ENCODE results near the gene RAB38. TPM values are rescaled to one million over a fixed set of nuclear protein-coding genes. Genes with fewer than 3 reads are reported as not detected.

The RAB38 gene
- total RNA-seq, 2 donors from 2014 or later, result 6.3 to 13.8 TPM

GRCh38 chr11:88115828-88116755 lies 59.2 kb downstream of the RAB38 start:
- no peak for DNase-seq
- Mint-ChIP-seq H3K4me3 (no peak overlapping the region), H3K27me3 (ENCODE audit: low read depth) (no peaks in the 10 kb centered on the region), H3K36me3 (ENCODE audit: insufficient read depth in 2 of 2) (no peaks in the 10 kb centered on the region), H3K9me3 (no peaks in the 10 kb centered on the region), H3K4me1 (ENCODE audit: low read depth) (no peaks in the 10 kb centered on the region), H3K27ac (no peak overlapping the region)
- ATAC-seq (replicated peaks in 1 of 2), result no peak

- Mint-ChIP-seq H3K4me3 (no peak overlapping the region), H3K9me3 (peaks cover 0 to 4% of the 10 kb centered on the region in 2 donors), H3K27ac (no peak overlapping the region), H3K27me3 (ENCODE audit: low read depth) (no peaks in the 10 kb centered on the region), H3K36me3 (ENCODE audit: insufficient read depth in 2 of 2) (peaks cover 0 to under 1% of the 10 kb centered on the region in 2 donors), H3K4me1 (ENCODE audit: low read depth) (no peaks in the 10 kb centered on the region)
- ATAC-seq (replicated peaks in 1 of 2) (no peak), DNase-seq (no peak)
Observed at GRCh38 chr11:88114486-88115045, 60.7 kb downstream of the RAB38 start.

- H3K9me3 Mint-ChIP-seq, result peaks cover 2 to 8% of the 10 kb centered on the region in 2 donors
- H3K4me3 Mint-ChIP-seq, result no peak overlapping the region
- no peak overlapping the region for H3K27ac Mint-ChIP-seq
- peaks cover 2 to 3% of the 10 kb centered on the region in 2 donors for H3K36me3 Mint-ChIP-seq (ENCODE audit: insufficient read depth in 2 of 2)
- H3K27me3 Mint-ChIP-seq (ENCODE audit: low read depth), result peaks cover 14% of the 10 kb centered on the region
- ATAC-seq (replicated peaks in 1 of 2) (no peak), DNase-seq (no peak)
- H3K4me1 Mint-ChIP-seq (ENCODE audit: low read depth), result no peaks in the 10 kb centered on the region
Observed at GRCh38 chr11:88106666-88107065, 68.6 kb downstream of the RAB38 start.

GRCh38 chr11:88105951-88106350 lies 69.3 kb downstream of the RAB38 start:
- Mint-ChIP-seq H3K27ac (no peak overlapping the region), H3K4me1 (ENCODE audit: low read depth) (no peaks in the 10 kb centered on the region), H3K27me3 (ENCODE audit: low read depth) (peaks cover 14% of the 10 kb centered on the region), H3K36me3 (ENCODE audit: insufficient read depth in 2 of 2) (peaks cover 2 to 3% of the 10 kb centered on the region in 2 donors), H3K9me3 (peaks cover 2 to 8% of the 10 kb centered on the region in 2 donors), H3K4me3 (no peak overlapping the region)
- ATAC-seq (replicated peaks in 1 of 2) (no peak), DNase-seq (no peak)

GRCh38 chr11:88105526-88105925 lies 69.7 kb downstream of the RAB38 start:
- Mint-ChIP-seq H3K4me1 (ENCODE audit: low read depth) (no peaks in the 10 kb centered on the region), H3K27me3 (ENCODE audit: low read depth) (peaks cover 14% of the 10 kb centered on the region), H3K4me3 (no peak overlapping the region), H3K36me3 (ENCODE audit: insufficient read depth in 2 of 2) (peaks cover 2 to 3% of the 10 kb centered on the region in 2 donors), H3K9me3 (peaks cover 2 to 8% of the 10 kb centered on the region in 2 donors), H3K27ac (no peak overlapping the region)
- no peak for ATAC-seq (replicated peaks in 1 of 2)
- DNase-seq, result no peak

GRCh38 chr11:88104408-88104807 lies 70.8 kb downstream of the RAB38 start:
- Mint-ChIP-seq H3K27ac (peak overlapping the region; percentile 76), H3K4me1 (ENCODE audit: low read depth) (no peaks in the 10 kb centered on the region), H3K27me3 (ENCODE audit: low read depth) (peaks cover 14% of the 10 kb centered on the region), H3K9me3 (peaks cover 2 to 4% of the 10 kb centered on the region in 2 donors), H3K4me3 (no peak overlapping the region), H3K36me3 (ENCODE audit: insufficient read depth in 2 of 2) (peaks cover under 1 to 3% of the 10 kb centered on the region in 2 donors)
- ATAC-seq (replicated peaks in 1 of 2) (no peak), DNase-seq (no peak)

- Mint-ChIP-seq H3K4me3 (no peak overlapping the region), H3K36me3 (ENCODE audit: insufficient read depth in 2 of 2) (peaks cover 0 to 3% of the 10 kb centered on the region in 2 donors), H3K27me3 (ENCODE audit: low read depth) (peaks cover 14% of the 10 kb centered on the region), H3K27ac (no peak overlapping the region), H3K4me1 (ENCODE audit: low read depth) (no peaks in the 10 kb centered on the region), H3K9me3 (peaks cover 2 to 3% of the 10 kb centered on the region in 2 donors)
- ATAC-seq (replicated peaks in 1 of 2), result peak; percentile 83 to 85
- DNase-seq, result peak; percentile 41 to 45
Observed at GRCh38 chr11:88103337-88104206, 71.7 kb downstream of the RAB38 start.

GRCh38 chr11:88102598-88102934 lies 72.7 kb downstream of the RAB38 start:
- no peaks in the 10 kb centered on the region for H3K9me3 Mint-ChIP-seq
- DNase-seq (no peak), ATAC-seq (replicated peaks in 1 of 2) (no peak)
- H3K4me1 Mint-ChIP-seq (ENCODE audit: low read depth), result no peaks in the 10 kb centered on the region
- no peaks in the 10 kb centered on the region for H3K36me3 Mint-ChIP-seq (ENCODE audit: insufficient read depth in 2 of 2)
- peaks cover 14% of the 10 kb centered on the region for H3K27me3 Mint-ChIP-seq (ENCODE audit: low read depth)
- no peak overlapping the region for H3K4me3 Mint-ChIP-seq
- H3K27ac Mint-ChIP-seq, result no peak overlapping the region

- no peak overlapping the region for H3K4me3 Mint-ChIP-seq
- H3K9me3 Mint-ChIP-seq, result no peaks in the 10 kb centered on the region
- no peaks in the 10 kb centered on the region for H3K36me3 Mint-ChIP-seq (ENCODE audit: insufficient read depth in 2 of 2)
- H3K27ac Mint-ChIP-seq, result no peak overlapping the region
- no peak for ATAC-seq (replicated peaks in 1 of 2)
- H3K4me1 Mint-ChIP-seq (ENCODE audit: low read depth), result no peaks in the 10 kb centered on the region
- no peak for DNase-seq
- H3K27me3 Mint-ChIP-seq (ENCODE audit: low read depth), result peaks cover 14% of the 10 kb centered on the region
Observed at GRCh38 chr11:88101881-88102597, 73.2 kb downstream of the RAB38 start.

- Mint-ChIP-seq H3K4me3 (no peak overlapping the region), H3K4me1 (ENCODE audit: low read depth) (no peaks in the 10 kb centered on the region), H3K27me3 (ENCODE audit: low read depth) (peaks cover 14% of the 10 kb centered on the region), H3K27ac (no peak overlapping the region), H3K36me3 (ENCODE audit: insufficient read depth in 2 of 2) (no peaks in the 10 kb centered on the region), H3K9me3 (no peaks in the 10 kb centered on the region)
- DNase-seq (no peak), ATAC-seq (replicated peaks in 1 of 2) (no peak)
Observed at GRCh38 chr11:88100151-88100550, 75.1 kb downstream of the RAB38 start.

- Mint-ChIP-seq H3K36me3 (ENCODE audit: insufficient read depth in 2 of 2) (no peaks in the 10 kb centered on the region), H3K4me1 (ENCODE audit: low read depth) (no peaks in the 10 kb centered on the region), H3K4me3 (no peak overlapping the region)
Observed at GRCh38 chr11:88098289-88098688, 77.0 kb downstream of the RAB38 start.

GRCh38 chr11:88089134-88089533 lies 86.1 kb downstream of the RAB38 start:
- Mint-ChIP-seq H3K9me3 (no peaks in the 10 kb centered on the region), H3K27me3 (ENCODE audit: low read depth) (peaks cover 21% of the 10 kb centered on the region), H3K4me1 (ENCODE audit: low read depth) (no peaks in the 10 kb centered on the region), H3K27ac (no peak overlapping the region), H3K4me3 (no peak overlapping the region), H3K36me3 (ENCODE audit: insufficient read depth in 2 of 2) (no peaks in the 10 kb centered on the region)
- no peak for ATAC-seq (replicated peaks in 1 of 2)
- DNase-seq, result no peak

More at GRCh38 chr11:88098289-88098688, 77.0 kb downstream of the RAB38 start:
- Mint-ChIP-seq H3K27ac (no peak overlapping the region), H3K9me3 (no peaks in the 10 kb centered on the region), H3K27me3 (ENCODE audit: low read depth) (peaks cover 7% of the 10 kb centered on the region)
- DNase-seq (no peak), ATAC-seq (replicated peaks in 1 of 2) (no peak)
